Tibial nerve (tissue), 3 donors: ENCODE measurements around the gene RGS9.
"Not testable (repeated sequence)": the region's sequence is repeated elsewhere in the genome, so short reads cannot be mapped to it uniquely, and the experiment has no call there.

Experiments used
- POLR2A ChIP-seq, 2 donors: fragments of 450-650 bp; IDR thresholded peaks; one replicate each; pipeline ENCODE4 v1.6.1; 2017; ENCODE audit warnings: antibody characterized with exemption in 2 of 2, mild to moderate bottlenecking in 2 of 2, moderate library complexity in 2 of 2
- TF ChIP-seq, protein P1 (sequence below), 5 experiments: fragments of 200-600 bp in 3 of 5; fragments of 450-650 bp in 2 of 5; sonication (generic) in 3 of 5; IDR thresholded peaks; one replicate each; pipeline ENCODE4 v1.5.1; 2016 to 2019; ENCODE audit warnings: antibody characterized with exemption in 5 of 5, mild to moderate bottlenecking in 3 of 5, moderate library complexity in 2 of 5

- TF ChIP-seq, protein P1, sequence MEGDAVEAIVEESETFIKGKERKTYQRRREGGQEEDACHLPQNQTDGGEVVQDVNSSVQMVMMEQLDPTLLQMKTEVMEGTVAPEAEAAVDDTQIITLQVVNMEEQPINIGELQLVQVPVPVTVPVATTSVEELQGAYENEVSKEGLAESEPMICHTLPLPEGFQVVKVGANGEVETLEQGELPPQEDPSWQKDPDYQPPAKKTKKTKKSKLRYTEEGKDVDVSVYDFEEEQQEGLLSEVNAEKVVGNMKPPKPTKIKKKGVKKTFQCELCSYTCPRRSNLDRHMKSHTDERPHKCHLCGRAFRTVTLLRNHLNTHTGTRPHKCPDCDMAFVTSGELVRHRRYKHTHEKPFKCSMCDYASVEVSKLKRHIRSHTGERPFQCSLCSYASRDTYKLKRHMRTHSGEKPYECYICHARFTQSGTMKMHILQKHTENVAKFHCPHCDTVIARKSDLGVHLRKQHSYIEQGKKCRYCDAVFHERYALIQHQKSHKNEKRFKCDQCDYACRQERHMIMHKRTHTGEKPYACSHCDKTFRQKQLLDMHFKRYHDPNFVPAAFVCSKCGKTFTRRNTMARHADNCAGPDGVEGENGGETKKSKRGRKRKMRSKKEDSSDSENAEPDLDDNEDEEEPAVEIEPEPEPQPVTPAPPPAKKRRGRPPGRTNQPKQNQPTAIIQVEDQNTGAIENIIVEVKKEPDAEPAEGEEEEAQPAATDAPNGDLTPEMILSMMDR (IDR thresholded peaks at IDR 0.05) = not testable (repeated sequence)
- TF ChIP-seq POLR2A (IDR thresholded peaks at IDR 0.05) = not testable (repeated sequence)
Measured at GRCh38 chr17:65180276-65180675, 43.1 kb downstream of the RGS9 start.
